ENCODE results near the gene SLC4A3.

The SLC4A3 gene

GRCh38 chr2:219631904-219632759 is 4.7 kb downstream of the SLC4A3 start:
- DNase-seq (ENCODE audit: low read depth) = no peak

GRCh38 chr2:219632760-219633105 is 5.3 kb downstream of the SLC4A3 start:
- DNase-seq (ENCODE audit: low read depth) = no peak

- DNase-seq (ENCODE audit: low read depth) = no peak
Observed at GRCh38 chr2:219633276-219634065, 6.0 kb downstream of the SLC4A3 start.

GRCh38 chr2:219634171-219634940 is 6.9 kb downstream of the SLC4A3 start:
- DNase-seq (ENCODE audit: low read depth) = no peak

- DNase-seq (ENCODE audit: low read depth) = no peak
Observed at GRCh38 chr2:219634951-219635751, 7.7 kb downstream of the SLC4A3 start.

GRCh38 chr2:219636144-219636915 is 8.9 kb downstream of the SLC4A3 start:
- DNase-seq (ENCODE audit: low read depth) = no peak

- DNase-seq (ENCODE audit: low read depth) = no peak
Observed at GRCh38 chr2:219636941-219637841, 9.8 kb downstream of the SLC4A3 start.

GRCh38 chr2:219637842-219638185 is 10.4 kb downstream of the SLC4A3 start:
- DNase-seq (ENCODE audit: low read depth) = no peak

GRCh38 chr2:219638217-219638947 is 11.0 kb downstream of the SLC4A3 start:
- no peak for DNase-seq (ENCODE audit: low read depth)

GRCh38 chr2:219638948-219639755 is 11.7 kb downstream of the SLC4A3 start:
- no peak for DNase-seq (ENCODE audit: low read depth)

GRCh38 chr2:219641390-219642068 is 14.1 kb downstream of the SLC4A3 start:
- no peak for DNase-seq (ENCODE audit: low read depth)

GRCh38 chr2:219642069-219642454 is 14.6 kb downstream of the SLC4A3 start:
- no peak for DNase-seq (ENCODE audit: low read depth)

GRCh38 chr2:219642465-219643083 is 15.1 kb downstream of the SLC4A3 start:
- peak; percentile 75 for DNase-seq (ENCODE audit: low read depth)

GRCh38 chr2:219643084-219643473 is 15.6 kb downstream of the SLC4A3 start:
- no peak for DNase-seq (ENCODE audit: low read depth)

GRCh38 chr2:219643788-219644398 is 16.5 kb downstream of the SLC4A3 start:
- no peak for DNase-seq (ENCODE audit: low read depth)

GRCh38 chr2:219644801-219645480 is 17.5 kb downstream of the SLC4A3 start:
- no peak for DNase-seq (ENCODE audit: low read depth)
